HTR-8/SVneo (cell line): ENCODE measurements around the gene RUVBL2.
A peak's percentile ranks its signal among the peaks of the same experiment; 100 is the strongest.

ENCODE experiments used
- DNase-seq: peaks from one replicate; pipeline ENCODE4 v3.0.0; 2011; ENCODE audit warnings: low spot score, mixed read lengths; ENCODE audit not compliant: insufficient read length
- FAIRE-seq: peaks from 2 replicates; lab custom pipeline; 2011; peaks lifted over from hg19 to GRCh38; lab: Jason Lieb, UNC

The RUVBL2 gene

GRCh38 chr19:48986211-48986610 lies 7.5 kb upstream of the RUVBL2 start:
- FAIRE-seq (no peak), DNase-seq (no peak)

GRCh38 chr19:48987323-48987722 lies 6.4 kb upstream of the RUVBL2 start:
- FAIRE-seq (no peak), DNase-seq (no peak)

- DNase-seq (no peak), FAIRE-seq (no peak)
Observed at GRCh38 chr19:48988286-48988685, 5.4 kb upstream of the RUVBL2 start.

GRCh38 chr19:48988860-48989259 lies 4.8 kb upstream of the RUVBL2 start:
- no peak for DNase-seq
- no peak for FAIRE-seq

GRCh38 chr19:48989701-48990291 lies 3.9 kb upstream of the RUVBL2 start:
- DNase-seq, result no peak
- no peak for FAIRE-seq

GRCh38 chr19:48990400-48990799 lies 3.3 kb upstream of the RUVBL2 start:
- DNase-seq, result no peak
- FAIRE-seq, result no peak

GRCh38 chr19:48991011-48991609 lies 2.6 kb upstream of the RUVBL2 start:
- no peak for DNase-seq
- no peak for FAIRE-seq

GRCh38 chr19:48991873-48992580 lies 1.7 kb upstream of the RUVBL2 start:
- FAIRE-seq, result no peak
- peak; percentile 73 for DNase-seq

GRCh38 chr19:48992581-48993174 lies 1.0 kb upstream of the RUVBL2 start:
- FAIRE-seq (no peak), DNase-seq (no peak)

- FAIRE-seq (no peak), DNase-seq (no peak)
Observed at GRCh38 chr19:48994035-48994386, 324 bp downstream of the RUVBL2 start.

GRCh38 chr19:48997972-48998371 lies 4.3 kb downstream of the RUVBL2 start:
- DNase-seq, result peak; percentile 53
- FAIRE-seq, result no peak

GRCh38 chr19:48999481-49000325 lies 6.0 kb downstream of the RUVBL2 start:
- peak; percentile 42 for FAIRE-seq
- DNase-seq, result peak; percentile 55

- FAIRE-seq (no peak), DNase-seq (no peak)
Observed at GRCh38 chr19:49004133-49004532, 10.4 kb downstream of the RUVBL2 start.

- DNase-seq, result no peak
- no peak for FAIRE-seq
Observed at GRCh38 chr19:49004964-49005614, 11.4 kb downstream of the RUVBL2 start.

- DNase-seq, result no peak
- no peak for FAIRE-seq
Observed at GRCh38 chr19:49006905-49007304, 13.2 kb downstream of the RUVBL2 start.

GRCh38 chr19:49009828-49010227 lies 16.1 kb downstream of the RUVBL2 start:
- no peak for DNase-seq
- no peak for FAIRE-seq

- no peak for DNase-seq
- FAIRE-seq, result no peak
Observed at GRCh38 chr19:49010453-49010852, 16.8 kb downstream of the RUVBL2 start.

- FAIRE-seq (no peak), DNase-seq (no peak)
Observed at GRCh38 chr19:49011194-49011593, 17.5 kb downstream of the RUVBL2 start.

- no peak for FAIRE-seq
- no peak for DNase-seq
Observed at GRCh38 chr19:49014123-49014869, 20.6 kb downstream of the RUVBL2 start.
